ENCODE data around the gene SMR3B. TPM values are rescaled to one million over a fixed set of nuclear protein-coding genes. Genes with fewer than 3 reads are reported as not detected.

SMR3B gene
- total and polyA plus RNA-seq, 2 of the 4 experiments (the other 2 are of a cell fraction) = not detected

DNA sequence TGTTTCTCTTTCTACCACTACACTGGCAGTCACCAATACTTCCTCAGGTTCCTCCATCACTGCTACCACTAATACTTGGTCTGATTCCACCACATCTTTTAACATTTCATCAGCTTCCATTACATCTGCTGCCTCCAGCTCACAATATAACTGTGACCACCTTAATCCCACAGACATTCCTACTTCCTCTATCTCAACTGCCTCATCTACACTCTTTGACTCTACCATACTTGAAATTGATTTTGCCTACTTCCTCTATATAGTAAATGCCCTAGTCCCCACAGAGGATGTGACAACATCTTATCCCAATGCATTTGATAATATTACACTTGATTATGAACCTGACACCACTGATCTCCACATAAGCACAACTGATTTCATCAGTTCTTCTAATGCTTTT is 43.9 kb downstream of the SMR3B start:
- Histone ChIP-seq H2AFZ (replicated peaks; ENCODE audit: low read length, poor library complexity) (no peak overlapping the region), H3K27ac (ENCODE audit: insufficient read depth, low read length) (no peak overlapping the region), H2BK5ac (ENCODE audit: low read depth, low read length, poor library complexity, severe bottlenecking) (no peak overlapping the region), H3K4me1 (ENCODE audit: control insufficient read depth, insufficient read depth, low read length) (no peaks in the 10 kb centered on the region), H3K9ac (ENCODE audit: low read depth, low read length) (no peak overlapping the region), H4K91ac (ENCODE audit: insufficient read depth, low read depth, low read length) (no peak overlapping the region), H2BK20ac (ENCODE audit: low read depth, low read length) (no peak overlapping the region), H3K4me2 (ENCODE audit: low read depth, low read length) (no peak overlapping the region), H2AK5ac (ENCODE audit: low read depth, low read length) (no peak overlapping the region), H3K18ac (ENCODE audit: low read depth, low read length) (no peak overlapping the region), H3K56ac (ENCODE audit: extremely low read depth, insufficient read depth, low read length) (no peak overlapping the region), H3K27me3 (ENCODE audit: control insufficient read depth, insufficient read depth, low read length) (no peaks in the 10 kb centered on the region), H4K5ac (ENCODE audit: low read depth, low read length) (no peak overlapping the region), H3K23ac (ENCODE audit: low read depth, low read length) (no peak overlapping the region), H3K14ac (replicated peaks; ENCODE audit: low read depth, low read length) (no peak overlapping the region), H3K9me1 (ENCODE audit: insufficient read depth, low read length) (no peaks in the 10 kb centered on the region), H3K9me3 (ENCODE audit: control insufficient read depth, insufficient read depth, low read length) (no peaks in the 10 kb centered on the region), H3K4ac (ENCODE audit: low read depth, low read length) (no peak overlapping the region), H3K36me3 (ENCODE audit: control insufficient read depth, insufficient read depth, low read length) (no peaks in the 10 kb centered on the region), H4K20me1 (ENCODE audit: insufficient read depth, low read length) (no peaks in the 10 kb centered on the region), H4K8ac (ENCODE audit: low read depth in 2 of 2, low read length in 2 of 2) (no peak overlapping the region), H2BK15ac (ENCODE audit: low read depth, low read length) (no peak overlapping the region), H2BK120ac (ENCODE audit: low read depth, low read length) (no peak overlapping the region), H3K4me3 (ENCODE audit: insufficient read depth, low read depth, low read length) (no peak overlapping the region), H2AK9ac (replicated peaks; ENCODE audit: low read depth, low read length, poor library complexity) (no peak overlapping the region), H3K79me1 (ENCODE audit: low read depth in 1 of 2, low read length in 2 of 2) (no peaks in the 10 kb centered on the region)
- ChIA-PET CTCF (no interaction called here), POLR2A (ENCODE audit: unreplicated experiment) (no interaction called here)
- intact Hi-C loops (cut with micrococcal nuclease) = no loop called here
- in situ Hi-C loops (cut with MboI; ENCODE audit: low sequenced_read_pairs) = no loop called here
- no peak for TF ChIP-seq BHLHE40 (IDR thresholded peaks at IDR 0.05; ENCODE audit: low read depth, low read length)
- TF ChIP-seq, protein P1, sequence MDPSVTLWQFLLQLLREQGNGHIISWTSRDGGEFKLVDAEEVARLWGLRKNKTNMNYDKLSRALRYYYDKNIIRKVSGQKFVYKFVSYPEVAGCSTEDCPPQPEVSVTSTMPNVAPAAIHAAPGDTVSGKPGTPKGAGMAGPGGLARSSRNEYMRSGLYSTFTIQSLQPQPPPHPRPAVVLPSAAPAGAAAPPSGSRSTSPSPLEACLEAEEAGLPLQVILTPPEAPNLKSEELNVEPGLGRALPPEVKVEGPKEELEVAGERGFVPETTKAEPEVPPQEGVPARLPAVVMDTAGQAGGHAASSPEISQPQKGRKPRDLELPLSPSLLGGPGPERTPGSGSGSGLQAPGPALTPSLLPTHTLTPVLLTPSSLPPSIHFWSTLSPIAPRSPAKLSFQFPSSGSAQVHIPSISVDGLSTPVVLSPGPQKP (IDR thresholded peaks at IDR 0.05; ENCODE audit: borderline replicate concordance, low read depth, low read length) = no peak
- TF ChIP-seq RCOR1 (IDR thresholded peaks at IDR 0.05; ENCODE audit: insufficient replicate concordance, low read length) = no peak
- no peak for TF ChIP-seq MAZ (IDR thresholded peaks at IDR 0.05; ENCODE audit: borderline replicate concordance, low read depth, low read length)
- no peak for TF ChIP-seq CEBPB (IDR thresholded peaks at IDR 0.05; ENCODE audit: low read depth, low read length)
- TF ChIP-seq FOS (IDR thresholded peaks at IDR 0.05; ENCODE audit: low read depth, low read length) = no peak
- TF ChIP-seq SMC3 (IDR thresholded peaks at IDR 0.05; ENCODE audit: low read depth, low read length) = no peak
- no peak for TF ChIP-seq MAFK (IDR thresholded peaks at IDR 0.05; ENCODE audit: low read depth, low read length)
- TF ChIP-seq NFE2L2 (IDR thresholded peaks at IDR 0.05; ENCODE audit: low read depth, low read length) = no peak
- no peak for TF ChIP-seq POLR2A (IDR thresholded peaks at IDR 0.05; ENCODE audit: low read depth, low read length)
- no peak for TF ChIP-seq MXI1 (IDR thresholded peaks at IDR 0.05; ENCODE audit: borderline replicate concordance, low read depth, low read length)
- TF ChIP-seq USF2 (IDR thresholded peaks at IDR 0.05; ENCODE audit: low read depth, low read length) = no peak
- TF ChIP-seq, protein P2, sequence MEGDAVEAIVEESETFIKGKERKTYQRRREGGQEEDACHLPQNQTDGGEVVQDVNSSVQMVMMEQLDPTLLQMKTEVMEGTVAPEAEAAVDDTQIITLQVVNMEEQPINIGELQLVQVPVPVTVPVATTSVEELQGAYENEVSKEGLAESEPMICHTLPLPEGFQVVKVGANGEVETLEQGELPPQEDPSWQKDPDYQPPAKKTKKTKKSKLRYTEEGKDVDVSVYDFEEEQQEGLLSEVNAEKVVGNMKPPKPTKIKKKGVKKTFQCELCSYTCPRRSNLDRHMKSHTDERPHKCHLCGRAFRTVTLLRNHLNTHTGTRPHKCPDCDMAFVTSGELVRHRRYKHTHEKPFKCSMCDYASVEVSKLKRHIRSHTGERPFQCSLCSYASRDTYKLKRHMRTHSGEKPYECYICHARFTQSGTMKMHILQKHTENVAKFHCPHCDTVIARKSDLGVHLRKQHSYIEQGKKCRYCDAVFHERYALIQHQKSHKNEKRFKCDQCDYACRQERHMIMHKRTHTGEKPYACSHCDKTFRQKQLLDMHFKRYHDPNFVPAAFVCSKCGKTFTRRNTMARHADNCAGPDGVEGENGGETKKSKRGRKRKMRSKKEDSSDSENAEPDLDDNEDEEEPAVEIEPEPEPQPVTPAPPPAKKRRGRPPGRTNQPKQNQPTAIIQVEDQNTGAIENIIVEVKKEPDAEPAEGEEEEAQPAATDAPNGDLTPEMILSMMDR (conservative IDR thresholded peaks at IDR 0.05; ENCODE audit: low read depth, low read length) = no peak
- no peak for TF ChIP-seq RAD21 (IDR thresholded peaks at IDR 0.05; ENCODE audit: low read length)
- TF ChIP-seq RFX5 (IDR thresholded peaks at IDR 0.05; ENCODE audit: low read depth, low read length) = no peak
- no peak for TF ChIP-seq CHD1 (IDR thresholded peaks at IDR 0.05; ENCODE audit: low read depth, low read length)
- dilution Hi-C loops (cut with HindIII; ENCODE audit: low sequenced_read_pairs, unreplicated experiment) = no loop called here
- DNase-seq = no peak
- BruUV-seq (replicated peaks) = no TSS peak
- no peak for ATAC-seq (ENCODE audit: low read depth)
